HG02970 (cell line): ENCODE measurements around the gene PCLO.

Experiments used
- ATAC-seq: cut with Tn5 transposase; IDR thresholded peaks from one replicate; pipeline ENCODE4 v1.9.1; 2021; ENCODE audit warnings: mild to moderate bottlenecking, moderate library complexity, moderate number of reproducible peaks; ENCODE audit not compliant: unreplicated experiment, low FRiP score

PCLO gene

DNA sequence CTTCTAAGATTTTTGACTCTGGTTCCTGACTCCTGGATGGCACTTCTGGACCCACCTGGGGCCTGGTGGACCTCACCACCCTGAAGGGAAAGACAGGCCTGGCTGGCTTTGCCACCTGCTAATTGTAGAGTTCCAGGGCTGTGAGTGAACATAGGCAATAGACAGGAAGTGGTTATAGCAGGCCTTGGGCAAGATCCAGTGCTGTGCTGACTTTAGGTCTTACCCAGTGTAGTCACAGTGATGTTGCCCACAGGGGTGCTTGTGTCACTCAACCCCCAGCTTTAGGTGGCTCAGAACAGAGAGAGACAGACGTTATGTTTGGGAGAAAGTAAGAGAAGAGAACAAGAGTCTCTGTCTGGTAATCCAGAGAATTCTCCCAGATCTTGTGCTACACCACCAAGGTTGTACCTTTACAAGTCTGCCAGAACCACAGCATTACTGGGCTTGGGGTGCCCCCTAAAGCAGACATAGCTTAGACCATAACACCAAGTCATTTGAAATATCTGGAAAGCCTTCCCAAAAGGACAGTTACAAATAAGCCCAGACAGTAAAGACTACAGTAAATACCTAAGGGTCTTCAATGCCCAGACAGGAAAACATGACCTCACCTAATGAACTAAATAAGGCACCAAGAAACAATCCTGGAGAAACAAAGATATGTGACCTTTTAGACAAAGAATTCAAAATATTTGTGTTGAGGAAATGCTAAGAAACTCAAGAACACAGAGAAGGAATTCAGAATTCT lies 303.4 kb downstream of the PCLO start:
- ATAC-seq, result no peak

DNA sequence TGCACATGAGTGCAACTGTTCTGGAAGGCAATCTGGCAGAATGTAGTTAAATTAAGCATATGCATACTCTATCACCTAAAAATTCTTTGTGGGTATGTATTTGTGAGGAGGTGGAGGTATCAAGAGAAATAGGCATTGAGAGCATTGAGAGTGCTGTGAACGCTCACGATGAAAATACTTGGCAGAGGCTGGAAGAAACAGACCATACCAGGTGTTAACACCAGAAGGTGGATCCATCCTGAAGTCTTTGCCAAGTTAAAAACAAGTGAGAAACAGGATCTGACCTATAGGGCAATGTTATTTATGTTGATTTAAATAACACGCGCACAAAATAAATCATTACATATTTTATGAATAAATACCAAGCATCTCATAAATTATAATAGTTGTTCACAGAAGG lies 311.6 kb downstream of the PCLO start:
- no peak for ATAC-seq

DNA sequence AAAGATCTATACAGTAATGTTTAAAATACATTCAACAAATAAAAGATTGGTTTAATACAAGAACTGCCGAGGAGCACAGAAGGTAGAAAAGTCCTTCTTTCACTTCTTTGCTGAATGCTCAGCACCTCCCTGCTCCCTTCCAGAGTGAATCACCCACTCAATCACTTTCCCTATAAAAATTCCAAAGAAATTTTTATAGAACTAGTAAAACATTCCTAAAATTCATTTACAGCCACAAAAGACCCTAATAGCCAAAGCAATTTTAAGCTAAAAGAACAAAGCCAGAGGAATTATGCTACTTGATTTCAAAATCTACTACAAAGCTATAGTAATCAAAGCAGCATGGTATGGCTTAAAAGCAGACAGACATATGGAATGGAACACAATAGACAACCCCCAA lies 320.9 kb downstream of the PCLO start:
- no peak for ATAC-seq

DNA sequence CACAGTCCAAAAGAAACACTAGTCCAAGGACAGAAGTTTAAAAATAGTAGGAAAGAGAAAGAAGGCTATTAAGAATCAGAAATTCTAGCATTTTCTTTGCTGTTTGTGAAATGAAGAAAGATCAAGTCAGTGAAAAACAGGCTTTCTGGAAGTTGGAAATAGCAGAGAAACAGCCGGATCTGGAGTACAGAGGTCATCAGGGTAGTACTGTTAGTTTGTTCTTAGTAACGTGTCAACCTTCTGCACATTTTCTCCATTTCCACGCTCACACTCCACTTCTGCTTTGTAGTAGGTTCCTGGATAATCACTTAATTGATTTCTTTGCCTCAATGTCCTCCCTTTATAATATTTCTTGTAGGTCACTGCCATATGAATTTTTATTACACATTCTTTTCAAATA lies 322.6 kb downstream of the PCLO start:
- no peak for ATAC-seq

DNA sequence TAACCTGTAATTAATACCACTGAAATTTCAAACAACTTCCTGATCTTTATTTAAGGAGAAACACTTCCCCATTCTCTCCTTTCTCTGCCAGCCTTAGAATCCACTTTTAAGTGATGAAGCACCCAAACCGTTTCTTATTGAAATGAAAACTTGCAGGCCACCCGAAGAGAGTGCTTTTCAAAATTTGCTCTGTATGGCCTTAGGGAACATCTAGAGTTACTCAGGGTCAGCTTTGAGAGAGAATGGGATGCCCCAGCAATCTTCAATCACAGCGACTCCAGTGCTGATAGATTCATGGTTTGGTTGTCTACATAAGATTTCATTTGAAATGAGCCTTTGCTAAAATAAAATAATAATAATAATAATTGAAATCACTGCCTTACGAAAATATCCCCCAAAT lies 323.1 kb downstream of the PCLO start:
- no peak for ATAC-seq

DNA sequence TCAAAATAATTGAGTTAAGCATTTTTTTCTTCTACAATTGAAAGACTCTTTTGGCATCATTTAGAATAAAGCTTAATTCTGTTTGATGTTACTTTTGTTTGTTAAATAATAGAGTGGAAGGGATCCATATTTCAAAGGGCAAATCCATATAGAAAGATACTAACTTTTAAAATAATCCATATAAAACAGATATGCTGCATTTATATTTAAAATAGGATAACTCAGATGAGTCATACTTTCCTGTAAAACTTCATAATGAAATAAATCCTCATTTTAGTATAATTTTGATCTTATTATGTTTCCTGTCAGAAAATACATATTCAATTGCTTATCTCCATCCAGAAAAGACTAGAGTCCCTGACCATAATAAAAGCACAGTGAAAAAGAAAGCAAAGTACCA lies 323.6 kb downstream of the PCLO start:
- no peak for ATAC-seq

DNA sequence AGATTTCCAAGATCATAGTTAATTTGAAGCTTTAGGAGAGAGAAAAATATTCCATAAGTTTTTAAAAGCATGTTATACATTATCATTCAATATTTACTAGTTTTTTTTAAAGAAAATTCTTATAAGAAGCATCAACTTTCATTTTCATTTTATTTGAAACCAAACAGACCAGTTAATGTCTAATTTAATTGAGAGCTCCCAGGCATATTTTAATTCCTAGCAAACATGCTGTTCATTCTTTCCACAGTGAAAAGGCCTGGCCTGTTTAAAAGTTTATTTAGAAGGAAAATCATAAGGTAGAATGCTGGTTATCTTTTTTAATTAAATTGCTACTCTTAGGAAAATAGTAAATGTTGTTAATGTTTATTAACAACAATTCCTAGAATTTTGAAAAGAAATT lies 324.4 kb downstream of the PCLO start:
- ATAC-seq, result no peak

DNA sequence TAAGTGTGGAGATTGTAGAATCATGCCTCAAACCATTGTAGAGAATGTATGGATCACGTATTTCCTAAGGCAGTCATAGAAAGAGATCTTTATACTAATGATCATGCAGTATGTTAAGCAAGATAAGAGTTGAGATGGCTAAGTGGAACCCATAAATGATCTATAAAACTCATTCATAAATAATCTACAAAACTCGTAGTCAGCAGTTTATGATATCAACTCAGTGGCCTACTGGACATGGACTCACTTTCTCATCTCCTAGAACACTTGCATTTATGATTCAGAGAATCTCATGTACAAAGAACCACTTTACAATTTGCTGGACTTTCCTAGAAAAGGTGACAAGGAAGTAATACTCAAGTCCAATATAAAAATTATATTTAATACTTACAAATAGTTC lies 339.6 kb downstream of the PCLO start:
- no peak for ATAC-seq

DNA sequence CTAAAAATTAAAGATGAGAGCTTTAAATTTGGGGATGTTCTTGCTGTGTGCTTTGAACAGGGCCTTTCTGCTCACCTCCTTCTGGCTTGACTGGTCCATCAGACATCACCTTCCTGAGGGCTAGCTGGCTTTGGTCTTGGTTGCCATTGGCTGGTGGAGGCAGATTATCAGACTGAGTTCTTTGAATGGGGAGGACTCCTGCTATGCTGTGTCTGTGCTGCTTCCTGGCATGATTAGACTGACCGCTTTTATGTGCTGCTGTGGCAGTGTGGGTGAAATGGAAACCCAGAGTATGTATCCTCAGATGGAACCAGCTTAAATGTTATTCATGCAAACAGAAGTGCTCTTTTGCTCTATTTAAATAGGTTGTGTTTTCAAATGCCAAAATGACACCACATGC lies 341.6 kb downstream of the PCLO start:
- no peak for ATAC-seq

DNA sequence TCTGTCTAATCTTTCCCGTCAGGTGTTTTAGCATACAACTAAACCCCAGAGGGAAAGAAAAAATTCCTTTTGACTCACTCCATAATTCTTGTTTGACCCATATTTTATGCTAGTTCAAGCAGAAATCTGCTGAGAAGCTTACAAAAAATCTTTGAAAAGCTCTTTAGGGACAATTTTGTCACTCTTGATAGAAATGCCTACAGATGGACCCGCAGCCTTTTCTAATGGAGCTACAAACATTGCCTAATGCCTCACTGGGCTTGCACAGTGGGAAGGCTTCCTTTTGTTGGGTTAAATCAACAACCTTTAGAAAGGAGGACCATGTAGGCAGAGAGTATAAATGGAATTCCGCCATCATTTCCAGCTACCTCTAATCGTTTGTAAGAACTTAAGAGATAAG lies 344.5 kb downstream of the PCLO start:
- no peak for ATAC-seq

DNA sequence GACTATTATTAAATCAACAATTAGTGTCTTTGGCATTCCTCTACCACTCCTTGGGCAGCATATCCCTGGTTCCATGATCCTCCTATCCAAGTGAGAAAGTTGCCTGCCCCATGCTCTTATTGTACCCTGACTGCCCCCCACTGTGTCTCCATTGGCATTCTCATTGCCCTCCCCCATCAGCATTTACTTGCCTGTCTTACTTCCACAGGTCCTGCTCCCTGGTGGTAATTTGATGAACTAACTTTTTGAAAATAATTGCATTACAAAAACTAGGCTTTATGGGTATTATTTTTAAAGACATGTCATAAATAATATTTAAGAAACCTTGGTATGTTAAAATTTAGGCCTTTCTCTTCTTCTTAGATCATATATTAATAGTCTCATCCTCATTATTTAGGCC lies 346.4 kb downstream of the PCLO start:
- no peak for ATAC-seq

DNA sequence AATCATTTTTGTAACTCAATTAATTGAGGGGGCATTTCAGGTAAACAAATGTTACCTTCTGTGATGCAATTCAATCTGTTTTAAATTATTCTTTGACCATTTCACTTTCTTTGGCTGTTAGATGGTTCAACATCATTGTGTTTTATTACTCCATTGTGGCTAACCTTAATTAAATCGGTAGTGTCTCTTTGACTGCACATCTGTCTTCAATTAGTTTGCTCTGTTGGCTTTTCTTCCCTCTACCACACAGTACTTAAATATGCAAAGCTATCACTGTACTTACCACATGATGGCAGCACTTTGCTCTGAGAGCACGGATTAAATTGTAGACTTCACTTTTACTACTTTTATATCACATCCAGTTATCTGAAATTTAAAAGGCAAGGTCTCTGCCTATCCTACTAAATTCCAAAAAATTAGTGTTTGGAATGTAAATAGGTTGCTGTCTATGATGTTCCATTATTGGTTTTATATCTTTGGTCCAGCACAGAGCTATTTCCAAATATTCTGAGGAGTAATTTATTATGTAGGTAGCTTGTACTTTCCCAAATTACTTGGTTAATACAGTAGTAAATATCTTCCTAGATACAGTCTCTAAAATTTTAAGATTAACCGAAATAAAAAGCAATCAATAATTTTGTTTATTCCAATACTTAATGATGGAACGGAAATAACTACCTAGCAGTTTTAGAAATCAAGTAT lies 352.0 kb downstream of the PCLO start:
- peak; percentile 76 for ATAC-seq

DNA sequence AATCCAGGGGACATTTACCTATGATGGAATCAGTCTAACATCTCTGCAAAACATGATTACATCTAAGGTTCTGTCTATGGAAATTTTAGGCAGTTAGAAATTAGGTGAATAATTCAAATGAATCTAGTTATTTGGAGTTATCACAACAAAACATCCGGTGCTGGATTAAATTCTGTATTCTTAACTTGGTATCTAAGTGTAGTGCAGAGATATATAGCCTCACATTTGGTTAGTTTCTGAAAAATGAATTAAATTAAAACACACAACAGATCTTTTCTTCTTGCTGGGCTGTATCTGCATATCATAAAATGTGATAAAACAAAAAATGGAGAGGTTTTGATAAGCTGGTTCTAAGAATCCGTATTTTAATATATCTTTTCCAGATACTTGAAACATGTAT lies 354.1 kb downstream of the PCLO start:
- ATAC-seq, result no peak

DNA sequence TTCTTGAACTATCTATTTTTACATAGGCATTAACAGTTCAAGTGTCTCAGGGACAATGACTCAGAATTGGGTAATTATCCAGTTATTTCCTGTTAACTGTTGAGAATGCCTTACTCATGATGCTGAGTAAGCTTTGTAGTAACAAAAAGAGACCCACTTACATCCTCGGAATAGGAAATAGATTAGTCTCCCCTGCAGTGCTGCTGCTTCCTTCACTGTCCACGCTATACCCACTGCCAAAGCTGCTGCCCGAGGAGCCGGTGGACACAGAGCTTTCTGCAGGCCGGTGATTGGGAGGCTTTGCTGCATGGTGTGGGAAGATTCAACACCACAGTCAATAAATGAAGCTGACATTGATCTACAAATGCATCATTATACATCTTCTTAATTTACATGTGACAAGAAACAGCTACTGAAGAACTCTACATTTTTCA lies 357.1 kb downstream of the PCLO start:
- ATAC-seq, result no peak

DNA sequence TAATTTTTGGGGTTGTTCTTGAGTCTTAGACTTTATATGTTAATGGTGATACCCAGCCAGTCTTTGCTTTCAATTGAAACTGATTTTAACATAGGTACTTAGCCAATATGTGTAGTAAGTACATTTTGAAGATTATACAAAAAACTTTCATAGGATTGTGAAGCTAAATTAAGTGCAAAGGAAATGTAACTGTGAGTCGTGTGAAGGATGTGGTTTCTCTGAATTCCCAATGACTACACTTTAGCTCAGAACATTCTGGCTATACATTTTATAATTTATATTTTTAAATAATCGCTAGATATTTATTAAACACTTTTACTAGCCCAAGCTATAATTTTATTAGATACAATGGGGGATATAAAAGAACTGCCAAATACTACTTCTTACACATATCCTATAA lies 359.3 kb downstream of the PCLO start:
- no peak for ATAC-seq

DNA sequence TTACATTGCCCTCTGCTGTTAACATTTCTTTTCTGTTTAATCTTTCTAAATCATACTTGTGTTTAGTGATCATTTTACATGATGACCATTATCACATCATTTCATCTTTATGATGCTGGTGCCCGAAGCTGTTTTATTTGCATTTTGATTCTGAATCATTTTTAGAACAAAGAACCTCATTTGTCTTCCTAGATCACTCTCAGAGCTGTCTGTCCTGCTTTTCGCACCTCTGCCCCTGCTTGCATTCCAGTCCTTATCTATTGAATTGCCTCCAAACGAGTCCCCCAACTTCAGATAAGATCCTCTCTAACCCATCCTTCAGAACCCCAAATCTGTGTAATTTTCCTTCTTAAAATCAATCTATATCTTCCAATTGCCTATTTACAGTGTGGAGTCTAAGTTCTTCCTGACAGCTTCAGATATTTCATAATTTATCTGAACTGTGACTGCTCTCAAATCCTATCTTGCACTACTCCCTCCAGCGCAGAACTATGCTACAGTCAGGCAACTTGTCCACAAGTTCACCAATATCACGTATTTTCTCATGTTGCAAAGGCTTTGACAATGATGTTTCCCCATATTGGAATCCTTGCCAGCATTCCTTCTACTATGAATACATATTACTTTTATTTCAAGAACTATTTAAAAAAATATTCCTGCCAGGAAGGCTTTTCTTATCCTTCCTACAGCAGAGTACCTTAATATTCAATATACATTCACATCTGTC lies 372.6 kb downstream of the PCLO start:
- no peak for ATAC-seq

DNA sequence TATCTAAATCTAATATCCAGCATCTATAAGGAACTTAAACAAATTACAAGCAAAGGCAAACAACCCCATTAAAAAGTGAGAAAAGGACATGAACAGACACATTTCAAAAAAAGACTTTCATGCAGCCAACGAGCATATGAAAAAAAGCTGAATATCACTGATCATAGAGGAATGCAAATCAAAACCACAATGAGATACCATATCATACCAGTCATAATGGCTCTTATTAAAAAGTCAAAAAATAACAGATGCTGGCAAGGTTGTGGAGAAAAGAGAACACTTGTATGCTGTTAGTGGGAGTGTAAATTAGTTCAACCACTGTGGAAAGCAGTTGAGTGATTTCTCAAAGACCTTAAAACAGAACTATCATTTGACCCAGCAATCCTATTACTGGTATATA lies 384.7 kb downstream of the PCLO start:
- no peak for ATAC-seq

DNA sequence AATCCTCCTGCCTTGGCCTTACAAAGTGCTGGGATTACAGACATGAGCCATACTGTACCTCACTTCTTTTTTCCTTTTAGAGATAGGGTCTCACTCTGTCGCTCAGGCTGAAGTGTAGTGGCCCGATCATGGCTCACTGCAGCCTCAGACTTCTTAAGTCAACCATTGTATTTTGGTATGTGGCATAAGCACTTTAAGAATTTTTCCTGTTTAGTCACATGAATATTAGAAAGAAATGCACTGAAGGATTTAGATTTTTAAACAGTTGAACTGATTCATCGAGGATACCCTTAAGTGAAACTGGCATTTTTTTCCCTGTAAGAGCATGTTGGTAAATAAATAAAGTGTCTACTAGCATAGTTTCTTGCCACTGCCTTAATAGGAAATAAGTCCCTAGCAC lies 399.8 kb downstream of the PCLO start:
- no peak for ATAC-seq

DNA sequence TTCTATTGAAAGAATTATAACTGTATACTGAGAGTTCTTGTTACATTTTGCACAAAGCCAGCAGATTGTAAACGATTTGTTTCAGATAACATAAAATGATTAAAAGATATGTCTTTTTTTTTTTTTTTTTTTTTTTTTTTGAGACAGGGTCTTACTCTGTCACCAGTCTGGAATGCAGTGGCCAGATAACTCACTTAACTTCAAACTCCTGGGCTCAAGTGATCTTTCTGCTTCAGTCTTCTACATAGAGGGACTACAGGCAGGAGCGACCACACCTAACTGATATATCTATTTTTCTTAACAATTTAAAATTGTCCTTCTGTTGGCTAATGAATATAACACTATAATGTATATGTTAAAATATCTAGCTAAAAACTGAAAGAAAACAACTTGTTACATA lies 401.9 kb downstream of the PCLO start:
- no peak for ATAC-seq

DNA sequence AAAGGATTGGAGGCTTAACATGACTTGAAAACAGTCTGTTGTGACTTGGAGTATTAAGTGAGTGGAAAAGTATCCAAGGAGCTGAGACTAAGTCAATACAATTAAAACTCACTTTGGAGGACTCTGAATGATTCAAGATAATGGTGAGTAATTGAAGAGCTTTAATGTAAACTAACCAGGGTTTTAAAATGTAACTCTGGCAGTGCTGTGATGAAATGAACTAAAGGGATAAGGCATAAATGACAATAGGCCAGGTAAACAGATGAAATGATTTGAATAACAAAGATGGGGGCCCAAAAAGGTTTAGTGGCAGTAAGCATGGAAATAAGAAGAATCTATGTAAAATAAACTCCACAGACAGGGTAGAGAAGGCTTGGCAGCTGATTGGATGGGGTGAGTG lies 402.6 kb downstream of the PCLO start:
- ATAC-seq, result no peak

DNA sequence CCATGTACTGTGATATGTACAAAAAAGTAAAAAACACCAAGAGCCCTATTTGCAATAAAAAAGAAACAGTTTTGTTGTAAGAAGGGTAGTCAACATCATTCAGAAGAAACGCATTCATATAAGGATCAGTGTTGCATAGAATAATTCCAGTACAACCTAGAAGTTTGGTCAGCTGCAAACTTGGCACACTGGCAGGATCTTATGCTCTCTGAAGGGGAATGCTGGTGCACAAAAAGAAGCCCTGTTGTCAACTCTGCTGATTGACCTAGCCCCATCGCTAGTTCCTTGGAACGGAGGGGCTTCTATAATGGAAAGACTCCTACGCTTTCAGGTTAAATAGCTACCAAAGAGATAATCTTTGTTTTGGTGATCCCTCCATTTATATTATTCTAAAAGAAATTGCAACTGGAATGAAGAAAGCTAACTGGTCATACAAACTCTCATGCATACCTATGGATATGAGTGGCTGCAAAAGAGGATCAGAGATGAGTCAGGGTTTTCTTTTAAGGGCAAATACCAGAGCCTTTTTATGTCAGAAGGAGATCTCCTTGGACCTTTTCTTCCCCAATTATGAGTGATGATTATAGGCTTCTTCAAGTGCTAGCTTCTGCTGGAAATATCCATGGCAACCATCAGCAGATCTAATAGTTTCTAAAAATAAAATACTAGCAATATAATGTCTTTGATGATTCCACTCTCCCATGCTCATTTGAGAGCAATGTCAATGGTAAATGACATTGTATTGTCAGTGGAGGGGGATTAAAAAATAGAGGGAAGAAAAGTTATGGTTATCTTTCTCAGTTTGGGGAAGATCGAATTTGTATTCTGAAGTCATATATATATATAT lies 406.8 kb downstream of the PCLO start:
- ATAC-seq, result no peak
